ENCODE results near the gene DNAH10. TPM values are rescaled to one million over a fixed set of nuclear protein-coding genes. Genes with fewer than 3 reads are reported as not detected.
A peak's percentile ranks its signal among the peaks of the same experiment; 100 is the strongest.

The DNAH10 gene
- total and polyA plus RNA-seq, 2 of the 13 experiments (the other 11 are each of a cell fraction or from before 2014, with no cell fraction given) = 0.01 to 0.02 TPM

- TF ChIP-seq RARG (CRISPR knock-in tag; IDR thresholded peaks at IDR 0.05; ENCODE audit: low read depth) (0 out of 2 replicates have a peak, but pooled peaks have one; percentile 30), SMAD3 (CRISPR knock-in tag; IDR thresholded peaks at IDR 0.05) (peak; percentile 40; the same call in 1 of the 2 replicates), SALL2 (CRISPR knock-in tag; IDR thresholded peaks at IDR 0.05) (0 out of 2 replicates have a peak, but pooled peaks have one; percentile 33), SALL1 (CRISPR knock-in tag; IDR thresholded peaks at IDR 0.05) (peak; percentile 64), ZNF713 (CRISPR knock-in tag; IDR thresholded peaks at IDR 0.05) (no peak), NFIC (IDR thresholded peaks at IDR 0.05; ENCODE audit: low read length) (no peak), KMT2A (CRISPR knock-in tag; IDR thresholded peaks at IDR 0.05) (no peak), ZFX (CRISPR knock-in tag; IDR thresholded peaks at IDR 0.05; ENCODE audit: low read depth) (peak; percentile 69), DNMT3B (CRISPR knock-in tag; conservative IDR thresholded peaks at IDR 0.05) (peak; percentile 62; the same call in 1 of the 2 replicates), ZNF792 (CRISPR knock-in tag; IDR thresholded peaks at IDR 0.05) (0 out of 2 replicates have a peak, but pooled peaks have one; percentile 35)
- TF ChIP-seq, protein P1, sequence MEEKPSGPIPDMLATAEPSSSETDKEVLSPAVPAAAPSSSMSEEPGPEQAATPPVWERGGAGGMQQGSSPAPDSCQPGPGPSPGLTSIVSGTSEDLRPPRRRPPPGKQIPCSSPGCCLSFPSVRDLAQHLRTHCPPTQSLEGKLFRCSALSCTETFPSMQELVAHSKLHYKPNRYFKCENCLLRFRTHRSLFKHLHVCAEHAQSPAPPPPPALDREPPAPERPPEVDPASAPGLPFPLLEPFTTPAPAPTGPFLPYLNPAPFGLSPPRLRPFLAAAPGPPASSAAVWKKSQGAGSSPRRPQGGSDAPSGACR (CRISPR knock-in tag; IDR thresholded peaks at IDR 0.05) = peak; percentile 43; the same call in 1 of the 2 replicates
These were observed 67.5 kb downstream of the DNAH10 start (continued) for GRCh38 chr12:123829561-123829960.

GRCh38 chr12:123830675-123831074 lies 68.6 kb downstream of the DNAH10 start:
- Histone ChIP-seq H3K27me3 (ENCODE audit: control insufficient read depth in 1 of 2, insufficient read depth in 2 of 2, low read length in 2 of 2) (no peaks in the 10 kb centered on the region; a peak in 1 of 5 replicates), H3K36me3 (replicated peaks in 1 of 2; ENCODE audit: control insufficient read depth in 1 of 2, insufficient read depth in 2 of 2, low read length in 2 of 2) (no peaks in the 10 kb centered on the region), H3K4me2 (ENCODE audit: low read depth, low read length) (no peak overlapping the region), H3K79me2 (ENCODE audit: insufficient read depth, low read length) (no peaks in the 10 kb centered on the region), H4K20me1 (ENCODE audit: insufficient read depth, low read length) (no peaks in the 10 kb centered on the region), H3K27ac (ENCODE audit: extremely low read length, insufficient read depth, low read length) (no peak overlapping the region), H3K4me3 (replicated peaks in 1 of 3; ENCODE audit: insufficient read depth in 1 of 3, low read depth in 2 of 3, low read length in 3 of 3) (no peak overlapping the region), H3K9ac (ENCODE audit: insufficient read depth, low read depth, low read length) (no peak overlapping the region), H3K9me3 (ENCODE audit: low read length) (peaks cover 12% of the 10 kb centered on the region; the same call in 1 of the 2 replicates), H3K4me1 (ENCODE audit: insufficient read depth, low read length) (peaks cover 27% of the 10 kb centered on the region), H2AFZ (ENCODE audit: low read length) (no peak overlapping the region)
- no peak for FAIRE-seq
- intact Hi-C loops (cut with micrococcal nuclease; ENCODE audit: unreplicated experiment) = no loop called here
- ChIA-PET POLR2A (no interaction called here), CTCF (ENCODE audit: low intra/inter-chr PET ratio, low total read pairs) (no interaction called here)
- DNase-seq (ENCODE audit: low spot score) = no peak
- in situ Hi-C loops (cut with HindIII; ENCODE audit: extremely low pct_ligation_motif_present, low pct_unique_long_range_greater_than_20kb) = no loop called here
- 62% methylated on average over 2 of the region's 2 CpGs for WGBS (ENCODE audit: low lambda C conversion rate)
- no TSS peak for BruUV-seq (replicated peaks)
- 0 out of 2 replicates have a peak, but pooled peaks have one; percentile 26 for TF ChIP-seq ZMYM3 (CRISPR knock-in tag; IDR thresholded peaks at IDR 0.05)
- TF ChIP-seq, protein P2, sequence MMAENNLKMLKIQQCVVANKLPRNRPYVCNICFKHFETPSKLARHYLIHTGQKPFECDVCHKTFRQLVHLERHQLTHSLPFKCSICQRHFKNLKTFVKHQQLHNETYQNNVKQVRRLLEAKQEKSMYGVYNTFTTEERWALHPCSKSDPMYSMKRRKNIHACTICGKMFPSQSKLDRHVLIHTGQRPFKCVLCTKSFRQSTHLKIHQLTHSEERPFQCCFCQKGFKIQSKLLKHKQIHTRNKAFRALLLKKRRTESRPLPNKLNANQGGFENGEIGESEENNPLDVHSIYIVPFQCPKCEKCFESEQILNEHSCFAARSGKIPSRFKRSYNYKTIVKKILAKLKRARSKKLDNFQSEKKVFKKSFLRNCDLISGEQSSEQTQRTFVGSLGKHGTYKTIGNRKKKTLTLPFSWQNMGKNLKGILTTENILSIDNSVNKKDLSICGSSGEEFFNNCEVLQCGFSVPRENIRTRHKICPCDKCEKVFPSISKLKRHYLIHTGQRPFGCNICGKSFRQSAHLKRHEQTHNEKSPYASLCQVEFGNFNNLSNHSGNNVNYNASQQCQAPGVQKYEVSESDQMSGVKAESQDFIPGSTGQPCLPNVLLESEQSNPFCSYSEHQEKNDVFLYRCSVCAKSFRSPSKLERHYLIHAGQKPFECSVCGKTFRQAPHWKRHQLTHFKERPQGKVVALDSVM (CRISPR knock-in tag; IDR thresholded peaks at IDR 0.05) = peak; percentile 97
- TF ChIP-seq ZNF3 (CRISPR knock-in tag; IDR thresholded peaks at IDR 0.05) = peak; percentile 90
- TF ChIP-seq ZBED4 (CRISPR knock-in tag; IDR thresholded peaks at IDR 0.05; ENCODE audit: borderline replicate concordance) = no peak
- no peak for ATAC-seq
